Measurements from ENCODE around the gene CCM2L. TPM values are rescaled to one million over a fixed set of nuclear protein-coding genes. Genes with fewer than 3 reads are reported as not detected.

CCM2L gene
- total and polyA plus RNA-seq, 9 of the 15 experiments (the other 6 are each of a cell fraction or from before 2014, with no cell fraction given), result 0.04 TPM; not detected in 8

- ChIA-PET CTCF (ENCODE audit: low intra/inter-chr PET ratio) (no interaction called here), POLR2A (no interaction called here)
- intact Hi-C loops (cut with micrococcal nuclease) (no loop called here), in situ Hi-C loops (cut with MboI) (no loop called here)
- H3K9me1 ChIP-seq (ENCODE audit: control insufficient read depth, insufficient read depth, low read length), result no peaks in the 10 kb centered on the region
- H3K36me3 ChIP-seq (ENCODE audit: control insufficient read depth, insufficient read depth, low read length), result no peaks in the 10 kb centered on the region
- H3K9me3 ChIP-seq (replicated peaks; ENCODE audit: control insufficient read depth, insufficient read depth, low read depth, low read length), result no peaks in the 10 kb centered on the region
- no peak overlapping the region for H3K4me2 ChIP-seq (ENCODE audit: insufficient read depth, low read length)
- H3K9ac ChIP-seq (ENCODE audit: insufficient read depth in 1 of 2, low read depth in 2 of 2, low read length in 2 of 2), result no peak overlapping the region
- BruUV-seq (replicated peaks), result no TSS peak
- FAIRE-seq, result no peak
- H3K27me3 ChIP-seq (ENCODE audit: control insufficient read depth in 2 of 2, insufficient read depth in 2 of 2, low read length in 2 of 2), result peaks cover 19 to 47% of the 10 kb centered on the region in 2 experiments; a peak in 4 of 5 replicates
- no peak for ATAC-seq
- H4K20me1 ChIP-seq (replicated peaks; ENCODE audit: control insufficient read depth, insufficient read depth, low read length), result no peaks in the 10 kb centered on the region
- no peak for DNase-seq (ENCODE audit: extremely low read depth in 1 of 4, low spot score in 3 of 4)
- no peaks in the 10 kb centered on the region; a peak in 2 of 5 replicates for H3K4me1 ChIP-seq (replicated peaks in 1 of 2; ENCODE audit: control insufficient read depth in 2 of 2, insufficient read depth in 2 of 2, low read length in 2 of 2)
- no peaks in the 10 kb centered on the region for H3K79me2 ChIP-seq (ENCODE audit: control insufficient read depth, insufficient read depth, low read length)
- H2AFZ ChIP-seq (ENCODE audit: low read depth, low read length), result no peak overlapping the region
- TF ChIP-seq TBP (optimal IDR thresholded peaks at IDR 0.05; ENCODE audit: low read depth, low read length) (no peak), CUX1 (CRISPR knock-in tag; IDR thresholded peaks at IDR 0.05) (no peak), RB1 (IDR thresholded peaks at IDR 0.05; ENCODE audit: low read depth) (no peak)
- no peak overlapping the region for H3K27ac ChIP-seq (ENCODE audit: extremely low read depth, low read depth, low read length)
- no peak overlapping the region for H3K4me3 ChIP-seq
Observed at GRCh38 chr20:32069711-32070110, 59.5 kb downstream of the CCM2L start.

All from K562 (cell line).